Measurements from ENCODE around the gene COPB2.
"Not testable (repeated sequence)": the region's sequence is repeated elsewhere in the genome, so short reads cannot be mapped to it uniquely, and the experiment has no call there.

COPB2 gene

DNA sequence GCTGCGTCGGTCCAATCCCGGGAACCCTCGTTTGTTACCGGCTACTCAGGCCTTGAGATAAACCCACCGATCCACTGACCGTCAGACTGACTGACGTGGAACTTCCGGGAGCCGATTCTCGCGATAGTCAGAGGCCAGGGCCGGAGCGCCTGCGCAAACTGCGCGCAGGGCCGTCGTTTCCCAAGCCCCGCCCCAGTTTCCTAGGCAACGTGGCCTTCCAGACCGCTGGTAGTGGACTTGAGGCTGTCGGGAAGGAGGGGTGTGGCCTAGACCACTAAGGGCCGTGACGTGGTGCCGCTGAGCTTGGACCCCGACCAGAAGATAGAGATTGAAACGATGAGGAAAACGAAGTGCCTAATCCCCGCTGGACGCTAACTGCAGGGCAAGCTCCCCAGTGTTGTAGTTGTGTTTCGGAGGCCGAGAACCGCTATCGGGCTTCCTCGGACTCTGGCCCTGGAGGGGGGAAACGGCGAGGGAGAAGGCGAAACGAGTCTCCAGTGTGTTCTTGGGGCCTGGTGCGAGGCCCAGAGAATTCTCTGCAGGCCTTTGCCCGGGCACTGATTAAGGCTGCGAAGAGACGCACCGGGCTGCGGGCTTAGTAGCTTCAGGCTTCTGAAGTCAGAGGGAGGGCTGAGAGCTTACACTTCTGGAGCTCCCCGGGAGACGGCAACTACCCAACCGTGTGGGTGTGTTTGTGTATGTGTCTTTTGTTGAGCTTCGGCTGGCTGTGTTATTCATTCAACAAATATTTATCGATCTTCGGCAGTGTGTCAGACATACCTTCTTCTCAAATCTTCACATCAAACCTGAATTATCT, at the start of gene COPB2:
TSS of gene COPB2 (minus strand) at position 96 of the 817 bp plus-strand sequence. CDS start 97 bp downstream, outside the sequence.
- DNase-seq (ENCODE audit: low spot score), result peak; percentile 99

- no peak for DNase-seq (ENCODE audit: low spot score)
Measured at GRCh38 chr3:139434764-139435307, 45.4 kb upstream of the COPB2 start.

- DNase-seq (ENCODE audit: low spot score), result no peak
Measured at GRCh38 chr3:139434228-139434627, 44.8 kb upstream of the COPB2 start.

- DNase-seq (ENCODE audit: low spot score), result no peak
Measured at GRCh38 chr3:139433089-139433488, 43.6 kb upstream of the COPB2 start.

DNA sequence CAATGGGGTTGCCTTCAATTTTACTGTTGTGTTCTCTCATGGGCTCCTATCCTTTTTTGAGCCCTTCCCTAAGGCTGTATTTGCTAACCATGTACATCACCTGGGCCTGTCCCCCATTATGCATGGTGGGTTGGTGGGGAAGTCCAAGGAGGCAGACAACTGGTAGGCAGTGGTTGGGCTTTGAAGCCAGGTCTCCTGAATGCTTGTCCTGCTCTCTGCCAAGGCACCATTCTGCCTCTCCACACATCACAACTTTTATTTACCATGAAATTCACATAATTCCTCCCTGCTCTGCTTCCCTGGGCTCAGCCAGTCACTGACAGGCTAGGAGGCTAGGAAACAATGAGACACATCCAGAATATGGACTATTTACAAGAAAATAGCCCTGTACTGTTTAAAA, 41.0 kb upstream of the COPB2 start:
- no peak for DNase-seq (ENCODE audit: low spot score)

DNA sequence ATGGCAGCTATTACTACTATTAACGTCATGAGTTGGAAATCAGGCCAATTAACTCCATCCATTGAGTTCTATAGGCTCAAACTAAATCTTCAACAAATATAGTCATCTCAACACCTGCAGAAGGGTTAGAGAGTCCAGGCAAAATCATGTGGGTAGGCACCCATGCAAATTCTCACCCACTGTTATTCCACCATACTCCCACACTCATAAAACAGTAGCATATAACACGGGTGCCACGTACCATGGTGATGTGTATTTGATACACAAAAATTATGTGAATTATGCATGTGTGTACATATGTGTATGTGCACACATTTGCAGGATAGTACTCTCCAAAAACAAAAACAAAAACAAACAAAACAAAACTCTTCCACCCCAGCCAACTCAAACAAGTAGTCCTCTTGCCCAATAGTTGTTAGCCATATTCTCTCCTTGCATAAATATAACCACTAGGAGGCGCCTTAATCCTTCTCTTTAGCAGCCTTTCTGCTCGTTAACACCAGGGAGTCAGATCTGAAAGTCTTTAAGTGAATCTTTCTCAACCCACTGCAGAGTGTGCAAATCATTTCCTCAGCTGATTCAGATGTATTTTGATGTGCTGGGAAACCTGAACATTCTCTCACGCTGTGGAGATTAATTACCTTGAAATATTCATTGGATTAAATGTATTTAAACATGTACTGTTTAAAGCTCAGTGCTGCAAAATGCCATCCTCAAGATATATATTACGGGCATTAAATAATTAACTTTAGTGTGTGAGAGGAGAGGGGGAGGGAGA, 38.0 kb upstream of the COPB2 start:
- peak; percentile 73 for DNase-seq (ENCODE audit: low spot score)

- DNase-seq (ENCODE audit: low spot score), result no peak
Measured at GRCh38 chr3:139425745-139426400, 36.4 kb upstream of the COPB2 start.

DNA sequence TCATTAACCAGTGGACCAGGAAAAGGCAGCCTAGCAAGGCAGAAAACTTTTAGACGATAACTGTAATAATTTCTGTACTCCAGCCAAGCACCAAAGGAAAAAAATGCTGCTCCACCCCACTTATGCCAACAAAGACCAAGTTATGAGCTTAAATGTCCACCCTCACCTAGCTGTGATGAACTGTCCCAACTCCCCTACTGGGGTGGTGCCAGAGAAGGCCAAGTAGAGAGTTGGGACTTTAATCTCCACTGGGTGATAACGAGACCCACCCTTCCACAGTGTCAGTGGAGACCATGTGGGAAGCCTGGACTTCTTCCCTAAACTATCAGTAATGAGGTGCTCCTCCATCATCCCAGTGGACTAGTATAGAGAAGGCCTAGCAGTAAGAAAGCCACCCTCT, 33.8 kb upstream of the COPB2 start:
- no peak for DNase-seq (ENCODE audit: low spot score)

GRCh38 chr3:139421460-139421859, 32.0 kb upstream of the COPB2 start:
- DNase-seq (ENCODE audit: low spot score), result no peak

- DNase-seq (ENCODE audit: low spot score), result no peak
Measured at GRCh38 chr3:139421040-139421439, 31.6 kb upstream of the COPB2 start.

- DNase-seq (ENCODE audit: low spot score), result no peak
Measured at GRCh38 chr3:139418144-139418543, 28.7 kb upstream of the COPB2 start.

DNA sequence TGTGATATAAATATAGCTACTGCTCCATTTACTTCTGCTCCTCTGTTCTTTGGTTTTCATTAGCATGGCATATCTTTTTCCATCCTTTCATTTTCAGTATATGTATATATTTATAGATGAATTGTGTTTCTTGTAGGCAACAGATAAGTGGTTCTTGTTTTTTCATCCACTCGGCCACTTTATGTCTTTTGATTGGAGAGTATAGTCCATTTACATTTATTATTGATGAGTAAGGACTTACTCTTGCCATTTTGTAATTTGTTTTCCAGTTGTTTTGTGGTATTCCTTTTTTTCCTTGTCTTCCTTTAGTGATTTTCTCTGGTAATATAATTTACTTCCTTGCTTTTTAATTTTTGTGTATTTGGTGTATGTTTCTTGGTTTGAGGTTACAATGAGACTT, 26.8 kb upstream of the COPB2 start:
- no peak for DNase-seq (ENCODE audit: low spot score)

- no peak for DNase-seq (ENCODE audit: low spot score)
Measured at GRCh38 chr3:139414608-139415224, 25.3 kb upstream of the COPB2 start.

GRCh38 chr3:139412891-139413290, 23.4 kb upstream of the COPB2 start:
- not testable (repeated sequence) for DNase-seq (ENCODE audit: low spot score)

GRCh38 chr3:139401155-139401554, 11.7 kb upstream of the COPB2 start:
- not testable (repeated sequence) for DNase-seq (ENCODE audit: low spot score)

DNA sequence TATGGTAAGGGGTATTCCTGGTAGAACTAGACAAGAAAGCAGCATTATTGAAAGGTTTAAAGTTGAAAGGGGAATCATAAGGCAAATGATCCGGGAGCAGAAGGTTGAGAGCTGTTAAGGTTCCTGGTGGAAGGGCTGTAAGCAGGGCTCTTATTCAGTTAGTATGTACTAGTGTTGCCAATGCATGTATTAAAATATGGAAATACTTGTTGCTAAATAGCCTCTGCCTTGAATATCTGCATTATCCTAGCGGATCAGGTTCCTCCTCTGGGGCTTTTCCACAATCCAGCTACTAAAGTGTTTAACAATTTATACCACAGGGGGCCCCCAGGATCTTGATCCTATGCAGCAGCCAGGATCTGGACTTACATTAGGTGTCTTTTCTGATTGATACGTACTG, 7.3 kb upstream of the COPB2 start:
- no peak for DNase-seq (ENCODE audit: low spot score)

- no peak for DNase-seq (ENCODE audit: low spot score)
Measured at GRCh38 chr3:139394116-139394515, 4.7 kb upstream of the COPB2 start.

DNA sequence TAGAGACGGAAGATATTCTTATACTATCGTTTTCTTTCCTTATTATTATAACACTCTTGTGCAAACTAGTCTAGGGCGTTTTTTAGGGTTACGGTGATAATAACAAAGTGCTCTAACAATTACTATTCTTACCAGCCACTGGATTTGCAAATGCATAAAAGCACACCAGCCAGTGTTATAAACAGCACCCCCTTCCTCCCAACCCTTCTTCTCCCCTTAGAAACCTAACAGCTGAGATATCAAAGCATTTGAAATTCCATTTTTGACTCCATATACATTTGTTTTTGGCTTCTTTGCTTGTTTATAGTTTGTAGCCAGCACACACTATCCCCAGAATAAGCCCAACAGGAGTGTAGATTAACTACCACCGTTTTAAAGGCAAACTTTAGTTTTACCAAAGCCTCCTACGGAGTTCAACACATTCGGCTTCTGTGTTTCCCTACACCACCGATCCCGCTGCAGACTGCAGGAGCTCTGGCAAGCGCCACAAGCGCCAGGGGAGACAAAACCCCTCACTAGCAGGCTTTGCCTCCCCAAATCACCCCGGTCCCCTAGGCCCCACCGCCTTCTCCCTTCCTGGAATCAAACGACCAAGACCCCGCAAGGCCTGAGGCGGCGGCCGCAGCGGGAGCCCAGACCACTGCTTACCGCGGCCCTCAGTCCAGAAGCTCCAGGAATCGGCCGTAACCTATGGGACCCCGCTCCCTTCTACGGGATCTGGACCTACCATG, 461 bp downstream of the COPB2 start:
- no peak for DNase-seq (ENCODE audit: low spot score)

GRCh38 chr3:139388077-139388476, 1.4 kb downstream of the COPB2 start:
- no peak for DNase-seq (ENCODE audit: low spot score)

GRCh38 chr3:139382291-139382690, 7.2 kb downstream of the COPB2 start:
- DNase-seq (ENCODE audit: low spot score), result not testable (repeated sequence)

- DNase-seq (ENCODE audit: low spot score), result no peak
Measured at GRCh38 chr3:139380575-139380974, 8.9 kb downstream of the COPB2 start.

All from hematopoietic multipotent progenitor cell treated with erythropoietin and hydrocortisone succinate and interleukin-3 and kit ligand, for 15 days (in vitro differentiated cells).